ENCODE results near the gene DCLK1. TPM values are rescaled to one million over a fixed set of nuclear protein-coding genes. Genes with fewer than 3 reads are reported as not detected.

The DCLK1 gene
- total RNA-seq, 4 donors from 2014 or later: 10.0 to 41.1 (median 19.5) TPM

GRCh38 chr13:36030670-36031331 is 100.4 kb downstream of the DCLK1 start:
- TF ChIP-seq POLR2A (IDR thresholded peaks at IDR 0.05): no peak
- no peak for TF ChIP-seq CTCF (IDR thresholded peaks at IDR 0.05)
- no peak overlapping the region for H3K4me3 ChIP-seq (ENCODE audit: low read depth, poor library complexity, severe bottlenecking)
- 44 to 50% methylated on average over 8 of the region's 8 CpGs for WGBS, 2 donors
- intact Hi-C loops (cut with DNase I; ENCODE audit: low total_unique reads): no loop called here
- no peak for DNase-seq (ENCODE audit: low spot score in 2 of 2)

GRCh38 chr13:36029166-36029565 is 102.0 kb downstream of the DCLK1 start:
- intact Hi-C loops (cut with DNase I; ENCODE audit: low total_unique reads): no loop called here
- WGBS, 2 donors: 88% methylated on average over 6 of the region's 6 CpGs
- H3K4me3 ChIP-seq (ENCODE audit: low read depth, poor library complexity, severe bottlenecking): no peak overlapping the region
- TF ChIP-seq POLR2A (IDR thresholded peaks at IDR 0.05) (no peak), CTCF (IDR thresholded peaks at IDR 0.05) (no peak)
- DNase-seq (ENCODE audit: low spot score in 2 of 2): no peak

DNA sequence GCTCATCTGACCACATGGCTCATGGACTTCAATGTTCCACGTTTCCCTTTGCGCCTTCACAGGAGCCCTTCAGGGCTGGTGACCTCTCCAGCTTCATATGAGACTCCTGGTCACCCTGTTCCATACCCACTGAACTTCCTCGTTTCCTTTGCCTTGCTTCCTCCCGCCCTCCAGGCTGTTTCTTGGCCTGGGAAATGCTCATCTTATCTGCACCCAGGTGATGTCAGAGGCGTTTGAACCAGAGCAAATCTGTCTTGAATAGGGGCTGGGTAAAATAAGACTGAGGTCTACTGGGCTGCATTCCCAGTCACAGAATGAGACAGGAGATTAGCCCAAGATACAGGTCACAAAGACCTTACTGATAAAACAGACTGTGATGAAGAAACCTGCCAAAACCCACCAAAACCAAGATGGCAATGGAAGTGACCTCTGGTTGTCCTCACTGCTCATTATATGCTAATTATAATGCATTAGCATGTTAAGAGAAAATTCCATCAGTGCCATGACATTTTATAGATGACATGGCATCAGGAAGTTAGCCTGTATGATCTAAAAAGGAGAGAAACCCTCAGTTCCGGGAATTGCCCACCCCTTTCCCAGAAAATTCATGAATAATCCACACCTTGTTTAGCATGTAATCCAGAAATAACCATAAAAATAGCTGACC is 102.7 kb downstream of the DCLK1 start:
- WGBS, 2 donors: 82 to 86% methylated on average over 6 of the region's 6 CpGs
- H3K4me3 ChIP-seq (ENCODE audit: low read depth, poor library complexity, severe bottlenecking): no peak overlapping the region
- intact Hi-C loops (cut with DNase I; ENCODE audit: low total_unique reads): no loop called here
- TF ChIP-seq CTCF (IDR thresholded peaks at IDR 0.05): no peak
- TF ChIP-seq POLR2A (IDR thresholded peaks at IDR 0.05): no peak
- DNase-seq (ENCODE audit: low spot score in 2 of 2): no peak

- intact Hi-C loops (cut with DNase I; ENCODE audit: low total_unique reads): no loop called here
- TF ChIP-seq CTCF (IDR thresholded peaks at IDR 0.05) (no peak), POLR2A (IDR thresholded peaks at IDR 0.05) (no peak)
Measured at GRCh38 chr13:36026531-36026930, 104.7 kb downstream of the DCLK1 start.

GRCh38 chr13:36014763-36015162 is 116.4 kb downstream of the DCLK1 start:
- no peak overlapping the region for H3K4me3 ChIP-seq (ENCODE audit: low read depth, poor library complexity, severe bottlenecking)
- TF ChIP-seq CTCF (IDR thresholded peaks at IDR 0.05) (no peak), POLR2A (IDR thresholded peaks at IDR 0.05) (no peak)
- WGBS, 2 donors: 75 to 78% methylated on average over 3 of the region's 3 CpGs
- intact Hi-C loops (cut with DNase I; ENCODE audit: low total_unique reads): no loop called here
- no peak for DNase-seq (ENCODE audit: low spot score in 2 of 2)

More at GRCh38 chr13:36026531-36026930, 104.7 kb downstream of the DCLK1 start:
- WGBS, 2 donors: 19 to 27% methylated on average over 2 of the region's 2 CpGs
- DNase-seq (ENCODE audit: low spot score in 2 of 2): no peak
- H3K4me3 ChIP-seq (ENCODE audit: low read depth, poor library complexity, severe bottlenecking): no peak overlapping the region

Measured in lower leg skin (tissue), 4 donors.